HG03354 (cell line): ENCODE data around the gene CCDC93.
"Not testable (repeated sequence)": the region's sequence is repeated elsewhere in the genome, so short reads cannot be mapped to it uniquely, and the experiment has no call there.

Source experiments
- ATAC-seq: cut with Tn5 transposase; IDR thresholded peaks from one replicate; pipeline ENCODE4 v1.9.1; 2021; ENCODE audit warnings: mild to moderate bottlenecking; ENCODE audit not compliant: unreplicated experiment, poor library complexity, severe bottlenecking

Gene CCDC93

GRCh38 chr2:117933884-117934354 lies 80.0 kb downstream of the CCDC93 start:
- ATAC-seq: no peak

GRCh38 chr2:117931978-117932377 lies 81.9 kb downstream of the CCDC93 start:
- ATAC-seq: no peak

GRCh38 chr2:117931266-117931665 lies 82.6 kb downstream of the CCDC93 start:
- ATAC-seq: no peak

GRCh38 chr2:117930775-117931174 lies 83.1 kb downstream of the CCDC93 start:
- no peak for ATAC-seq

- ATAC-seq: not testable (repeated sequence)
Observed at GRCh38 chr2:117923471-117923870, 90.4 kb downstream of the CCDC93 start.

GRCh38 chr2:117921520-117921919 lies 92.3 kb downstream of the CCDC93 start:
- no peak for ATAC-seq

GRCh38 chr2:117918608-117919007 lies 95.3 kb downstream of the CCDC93 start:
- no peak for ATAC-seq

GRCh38 chr2:117917223-117917917 lies 96.5 kb downstream of the CCDC93 start:
- ATAC-seq: no peak

- no peak for ATAC-seq
Observed at GRCh38 chr2:117902933-117903332, 110.9 kb downstream of the CCDC93 start.

- peak; percentile 48 for ATAC-seq
Observed at GRCh38 chr2:117888897-117889296, 125.0 kb downstream of the CCDC93 start.

GRCh38 chr2:117885308-117885707 lies 128.6 kb downstream of the CCDC93 start:
- no peak for ATAC-seq

GRCh38 chr2:117879003-117879402 lies 134.9 kb downstream of the CCDC93 start:
- ATAC-seq: no peak

GRCh38 chr2:117875786-117876185 lies 138.1 kb downstream of the CCDC93 start:
- no peak for ATAC-seq
